Activated effector memory CD4-positive, alpha-beta T cell treated with anti-CD3 and anti-CD28 coated beads, Interleukin-2, amount 50 U/mL, for 16 hours (primary cell): ENCODE results near the gene ZC3H12C.
A peak's percentile ranks its signal among the peaks of the same experiment; 100 is the strongest.

ENCODE experiments used
- DNase-seq: peaks from one replicate; pipeline ENCODE4 v3.0.0-alpha.2; 2020

The ZC3H12C gene

DNA sequence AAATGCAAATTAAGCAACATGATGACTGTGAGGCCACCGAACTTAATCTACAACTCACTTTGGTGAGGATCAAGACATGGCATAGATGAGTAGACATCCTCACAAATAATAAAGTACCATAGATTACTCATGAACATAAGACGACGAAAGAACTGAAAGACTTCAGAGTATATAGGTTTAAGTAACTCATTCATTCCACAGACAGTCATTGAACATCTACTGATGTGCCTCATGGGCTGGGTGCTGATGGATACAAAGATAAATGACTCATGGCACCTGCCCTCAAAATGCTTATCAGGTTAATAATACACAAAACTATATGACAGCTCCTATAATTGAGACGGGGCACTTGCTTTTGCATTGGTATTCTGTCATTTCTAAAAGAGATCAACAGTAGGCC lies 63.3 kb downstream of the ZC3H12C start:
- DNase-seq = no peak

DNA sequence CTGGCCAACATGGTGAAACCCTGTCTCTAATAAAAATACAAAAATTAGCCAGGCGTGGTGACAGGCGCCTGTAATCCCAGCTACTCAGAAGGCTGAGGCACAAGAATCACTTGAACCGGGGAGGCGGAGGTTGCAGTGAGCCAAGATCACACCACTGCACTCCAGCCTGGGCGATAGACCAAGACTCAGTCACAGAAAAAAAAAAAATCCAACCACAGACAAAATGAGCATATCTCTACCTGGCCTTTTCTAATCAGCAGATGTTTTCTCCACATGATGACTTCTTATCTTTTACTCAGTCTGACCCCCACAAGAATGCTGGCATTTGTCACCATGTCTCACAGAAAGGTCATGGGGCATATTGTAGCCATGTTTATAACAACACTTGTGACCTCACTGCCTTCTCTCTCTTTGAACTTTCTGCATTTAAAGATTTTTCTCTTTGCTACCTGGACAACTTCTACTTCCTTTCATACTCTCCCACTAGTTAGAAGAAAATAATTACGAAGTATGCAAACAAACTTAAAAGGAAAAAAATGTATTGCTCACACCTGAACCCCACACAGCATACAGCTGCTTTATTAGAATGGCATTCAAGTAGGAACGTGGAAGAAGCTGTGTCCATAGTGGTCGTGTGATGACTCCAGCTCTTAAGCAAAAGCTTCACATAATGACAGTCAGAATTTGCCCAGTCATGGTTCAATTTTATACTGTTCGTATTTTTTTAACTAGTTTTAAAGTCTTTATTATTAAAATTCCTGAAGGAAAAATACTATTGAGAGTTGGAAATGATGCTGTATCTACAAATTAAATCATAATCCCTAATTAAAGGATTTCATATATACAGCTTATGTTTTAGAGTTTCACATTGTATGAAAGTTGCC lies 65.4 kb downstream of the ZC3H12C start:
- DNase-seq = no peak

DNA sequence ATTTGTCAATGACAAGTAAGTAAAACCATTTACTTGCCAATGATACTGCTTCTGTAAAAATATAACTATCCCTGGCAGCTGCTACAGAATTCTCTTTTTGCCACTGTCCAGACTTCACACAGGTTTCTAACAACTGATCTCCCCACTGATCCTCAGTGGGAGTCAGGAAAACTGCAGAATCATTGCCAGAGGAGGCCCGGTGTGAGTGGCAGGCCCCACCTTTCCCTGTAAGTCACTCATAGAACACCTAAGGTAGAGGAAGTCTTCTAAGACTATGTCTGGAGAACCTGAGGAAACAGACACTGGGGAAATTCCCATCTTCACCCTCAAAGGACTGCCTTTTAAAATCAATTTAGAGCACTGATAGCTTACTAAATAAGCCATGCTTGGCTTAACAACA lies 66.3 kb downstream of the ZC3H12C start:
- no peak for DNase-seq

DNA sequence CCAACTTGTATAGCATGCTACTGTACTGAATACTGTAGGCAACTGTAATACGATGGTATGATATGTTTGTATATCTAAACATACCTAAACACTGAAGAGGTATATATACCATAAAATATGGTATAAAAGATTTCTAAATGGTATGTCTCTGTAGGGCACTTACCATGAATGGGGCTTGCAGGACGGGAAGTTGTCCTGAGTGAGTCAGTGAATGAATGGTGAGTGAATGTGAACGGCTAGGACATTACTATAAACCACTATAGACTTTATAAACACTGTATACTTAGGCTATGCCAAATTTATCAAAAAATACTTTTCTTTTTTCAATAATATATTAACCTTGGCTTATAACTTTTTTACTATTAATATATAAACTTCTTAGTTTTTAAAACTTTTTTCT lies 66.8 kb downstream of the ZC3H12C start:
- DNase-seq = no peak

DNA sequence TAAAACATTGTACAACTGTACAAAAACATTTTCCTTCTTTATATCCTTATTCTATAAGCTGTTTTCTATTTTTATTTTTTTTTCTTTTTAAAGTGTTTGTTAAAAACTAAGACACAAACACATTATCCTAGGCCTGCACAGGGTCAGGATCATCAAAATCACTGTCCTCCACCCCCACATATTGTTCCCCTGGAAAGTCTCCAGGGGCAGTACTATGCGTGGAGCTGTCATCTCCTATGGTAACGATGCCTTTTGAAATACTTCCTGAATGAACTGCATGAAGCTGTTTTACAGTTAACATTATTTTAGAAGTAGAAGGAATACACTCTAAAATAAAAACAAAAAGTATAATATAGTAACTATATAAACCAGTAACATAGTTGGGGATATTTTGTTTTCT lies 67.2 kb downstream of the ZC3H12C start:
- no peak for DNase-seq

DNA sequence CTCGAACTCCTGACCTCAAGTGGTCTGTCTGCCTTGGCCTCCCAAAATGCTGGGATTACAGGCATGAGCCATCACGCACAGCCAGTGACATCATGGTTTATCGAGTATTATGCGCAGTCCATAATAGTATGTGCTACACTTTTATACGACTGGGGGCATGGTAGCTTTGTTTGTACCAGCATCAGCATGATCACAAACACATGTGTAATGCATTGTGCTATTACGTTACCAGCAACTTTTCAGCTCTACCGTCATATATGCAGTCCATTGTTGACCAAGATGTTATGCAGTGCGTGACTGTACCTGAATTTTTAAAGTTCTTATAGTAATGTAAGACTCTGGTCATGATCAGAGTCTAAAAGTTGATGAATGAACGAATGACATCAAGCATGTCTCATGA lies 67.9 kb downstream of the ZC3H12C start:
- no peak for DNase-seq

DNA sequence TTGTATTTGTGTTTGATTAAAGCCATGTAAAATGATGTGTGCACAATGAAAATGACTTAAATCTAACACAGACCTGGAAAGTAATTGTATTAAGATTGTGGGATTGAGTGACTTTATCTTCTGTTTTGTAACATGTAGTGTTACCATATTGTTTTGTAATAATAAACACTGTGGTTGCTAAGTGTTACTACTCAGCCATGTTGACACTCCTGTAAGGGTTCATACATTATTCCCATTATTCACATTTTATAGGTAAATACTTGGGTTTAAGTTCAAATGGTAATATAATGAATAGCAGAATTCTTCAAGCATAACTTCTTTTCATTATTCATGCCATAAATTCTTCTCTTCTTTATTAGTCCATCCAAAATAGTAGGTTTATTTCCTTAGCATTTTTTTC lies 69.0 kb downstream of the ZC3H12C start:
- DNase-seq = no peak

DNA sequence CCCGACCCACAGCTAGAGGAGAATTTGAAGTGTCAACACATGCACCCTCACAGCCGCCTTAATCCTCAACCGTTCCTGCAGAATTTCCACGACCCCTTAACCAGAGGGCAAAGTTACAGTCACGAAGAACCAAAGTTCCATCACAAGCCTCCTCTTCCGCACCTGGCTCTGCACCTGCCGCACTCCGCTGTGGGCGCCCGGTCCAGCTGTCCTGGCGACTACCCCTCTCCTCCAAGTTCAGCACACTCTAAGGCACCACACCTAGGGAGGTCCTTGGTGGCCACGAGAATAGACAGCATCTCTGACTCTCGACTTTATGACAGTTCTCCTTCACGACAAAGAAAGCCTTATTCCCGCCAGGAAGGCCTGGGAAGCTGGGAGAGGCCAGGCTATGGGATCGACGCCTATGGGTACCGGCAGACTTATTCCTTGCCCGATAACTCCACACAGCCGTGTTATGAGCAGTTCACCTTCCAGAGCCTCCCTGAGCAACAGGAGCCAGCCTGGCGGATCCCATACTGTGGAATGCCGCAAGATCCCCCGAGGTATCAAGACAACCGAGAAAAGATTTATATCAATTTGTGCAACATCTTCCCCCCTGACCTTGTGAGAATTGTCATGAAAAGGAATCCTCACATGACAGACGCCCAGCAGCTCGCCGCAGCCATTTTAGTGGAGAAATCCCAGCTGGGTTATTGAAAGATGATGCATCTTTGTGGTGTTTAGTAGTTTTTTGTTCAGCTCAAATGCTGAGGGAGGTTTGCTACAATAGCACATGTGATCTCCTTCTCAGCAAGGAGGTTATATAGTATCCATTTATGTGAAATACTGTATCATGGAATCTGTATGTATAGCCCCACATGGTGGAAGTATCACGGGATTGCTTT lies 72.1 kb downstream of the ZC3H12C start:
- DNase-seq = no peak

DNA sequence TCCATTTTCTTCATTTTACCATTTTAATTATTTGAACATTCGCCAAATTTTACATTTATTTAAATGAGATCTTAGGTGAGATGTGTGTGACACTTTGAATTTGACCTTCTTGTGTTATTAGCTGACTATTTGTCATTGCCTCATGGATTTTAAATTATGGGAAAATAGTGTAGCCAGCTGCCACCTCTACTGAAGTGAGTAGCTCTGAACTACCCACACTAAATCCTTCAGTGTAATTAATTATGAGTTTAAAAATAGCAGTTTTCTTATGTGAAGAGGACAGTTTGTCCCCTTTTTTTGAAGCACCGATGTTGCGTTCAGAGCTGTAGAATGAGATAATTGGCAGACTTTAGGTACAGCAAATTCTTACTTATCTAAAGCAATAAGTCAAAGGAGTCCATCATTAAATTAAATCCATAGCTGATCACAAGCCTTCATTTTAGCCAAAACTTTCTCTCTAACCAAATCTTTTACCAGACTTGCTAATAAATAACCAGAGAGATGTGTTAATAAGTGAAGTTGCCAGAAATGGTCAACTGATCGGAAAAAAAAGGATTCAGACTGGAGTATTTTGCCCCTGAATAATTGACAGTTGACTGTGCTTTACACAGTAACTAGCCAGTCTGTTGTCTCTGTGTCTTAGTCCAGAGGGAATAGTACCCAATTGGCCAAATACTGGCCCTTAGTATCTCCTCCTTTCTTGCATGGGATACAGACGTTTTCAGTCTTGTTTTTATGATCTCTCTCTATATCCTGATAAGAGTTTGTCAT lies 75.0 kb downstream of the ZC3H12C start:
- no peak for DNase-seq

DNA sequence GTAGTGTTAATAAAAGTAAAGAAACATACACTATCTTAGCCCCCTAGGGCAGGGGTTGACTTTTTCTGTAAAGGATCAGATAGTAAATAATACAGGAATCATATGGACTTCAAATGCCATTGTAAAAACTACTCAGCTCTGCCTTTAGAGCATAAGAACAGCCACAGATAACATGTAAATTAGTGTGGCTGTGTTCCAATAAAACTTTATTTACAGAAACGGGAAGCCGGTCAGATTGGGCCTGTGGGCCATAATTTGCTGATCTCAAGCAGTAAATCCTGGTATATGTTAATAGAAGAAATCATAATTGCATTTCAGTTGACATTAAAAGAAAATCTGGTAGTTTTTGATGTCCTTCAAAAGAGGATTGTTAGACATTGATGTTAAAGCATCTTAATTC lies 76.5 kb downstream of the ZC3H12C start:
- DNase-seq = no peak

DNA sequence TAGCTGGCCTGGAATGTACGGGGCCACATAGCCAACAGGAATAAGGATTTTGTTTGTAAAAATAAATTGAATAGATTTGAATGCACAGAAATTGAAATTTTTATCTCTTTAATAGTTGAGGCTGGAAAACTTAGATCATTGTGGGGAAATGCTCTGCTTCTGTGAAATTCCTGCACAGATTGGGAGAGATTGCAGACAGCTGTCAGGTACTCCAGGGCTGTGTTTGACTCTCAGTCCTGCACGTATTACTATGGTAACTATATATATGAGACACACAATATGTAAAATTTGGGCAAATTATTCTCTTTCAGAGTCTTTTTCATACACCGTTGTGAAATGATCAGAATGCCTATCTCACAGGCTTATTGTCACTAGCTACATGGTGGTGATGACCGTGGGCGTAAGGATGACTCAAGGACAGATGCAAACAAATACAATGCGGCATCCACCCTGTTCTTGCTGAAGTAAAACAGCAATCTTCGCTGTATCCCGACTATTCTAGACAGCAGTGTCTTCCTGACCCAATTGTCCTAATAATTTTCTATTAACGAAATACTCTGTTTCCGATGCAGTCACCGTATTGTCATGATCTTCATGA lies 79.4 kb downstream of the ZC3H12C start:
- no peak for DNase-seq

DNA sequence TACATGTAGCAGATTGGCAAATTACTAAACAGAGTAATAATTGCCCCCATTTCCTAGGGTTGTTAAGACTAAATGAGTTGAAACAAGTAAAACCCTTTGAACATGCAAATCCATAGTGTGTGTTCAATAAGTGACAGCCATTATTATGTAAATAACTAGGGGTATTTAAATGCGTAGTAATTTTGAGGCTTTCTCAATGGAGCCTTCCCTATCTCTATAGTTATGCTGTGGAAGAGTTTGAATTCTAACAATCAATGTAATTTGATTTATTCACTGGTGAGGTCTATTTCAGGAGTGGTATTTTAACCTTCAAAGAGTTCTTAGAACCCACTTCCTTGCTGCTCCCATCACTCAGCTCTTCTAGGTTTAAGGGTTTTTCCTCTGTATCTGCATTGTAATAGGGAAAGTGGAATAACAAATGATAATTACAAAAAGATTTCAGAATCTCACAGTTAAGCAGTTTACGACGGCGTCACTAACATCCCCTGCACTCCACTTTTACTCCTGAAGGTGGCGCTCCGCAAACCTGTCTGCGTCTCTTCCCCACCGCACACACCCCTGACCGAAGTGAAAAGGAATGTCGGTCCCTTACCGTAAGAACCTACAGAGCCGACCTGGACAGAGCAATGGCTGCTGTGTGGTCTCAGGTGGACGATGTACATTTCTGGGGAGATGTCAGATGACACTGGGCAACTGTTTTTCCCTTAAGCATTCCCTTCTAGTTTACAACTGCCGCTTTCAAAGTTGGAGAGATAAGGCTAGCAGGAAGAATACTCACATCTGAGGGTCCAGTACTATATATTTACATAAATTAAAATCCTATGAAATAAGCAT lies 80.8 kb downstream of the ZC3H12C start:
- peak; percentile 84 for DNase-seq

DNA sequence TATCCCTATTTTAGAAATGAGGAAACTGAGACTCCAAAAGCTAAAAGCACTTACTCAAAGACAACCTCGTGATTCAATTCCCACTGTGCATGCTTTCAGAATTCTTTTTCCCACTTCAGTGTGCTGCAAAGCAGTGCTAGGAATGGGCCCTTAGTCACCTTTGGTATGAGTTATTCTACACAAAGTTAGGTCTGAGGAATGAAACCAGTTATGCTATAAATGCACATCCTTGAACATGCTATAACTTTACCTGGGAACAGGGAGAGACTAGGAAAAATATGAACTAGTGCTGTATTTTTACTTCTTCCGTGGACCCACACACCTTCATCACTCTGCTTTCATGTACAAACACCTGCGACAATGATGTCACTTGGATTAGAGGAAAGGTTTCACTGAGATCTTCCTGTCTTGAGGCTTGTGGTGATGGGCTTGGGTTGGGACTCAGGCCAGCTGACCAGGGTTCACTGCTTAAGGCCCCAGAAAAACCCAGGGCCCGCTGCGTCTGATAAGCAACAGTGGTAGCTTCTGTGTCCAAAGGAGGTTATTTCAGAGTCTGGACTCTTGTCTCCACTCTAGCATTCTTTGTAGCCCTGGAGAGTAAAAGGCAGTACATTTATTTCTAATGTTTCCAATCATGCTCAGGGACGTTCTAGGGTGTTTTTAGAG lies 81.6 kb downstream of the ZC3H12C start:
- DNase-seq = no peak

DNA sequence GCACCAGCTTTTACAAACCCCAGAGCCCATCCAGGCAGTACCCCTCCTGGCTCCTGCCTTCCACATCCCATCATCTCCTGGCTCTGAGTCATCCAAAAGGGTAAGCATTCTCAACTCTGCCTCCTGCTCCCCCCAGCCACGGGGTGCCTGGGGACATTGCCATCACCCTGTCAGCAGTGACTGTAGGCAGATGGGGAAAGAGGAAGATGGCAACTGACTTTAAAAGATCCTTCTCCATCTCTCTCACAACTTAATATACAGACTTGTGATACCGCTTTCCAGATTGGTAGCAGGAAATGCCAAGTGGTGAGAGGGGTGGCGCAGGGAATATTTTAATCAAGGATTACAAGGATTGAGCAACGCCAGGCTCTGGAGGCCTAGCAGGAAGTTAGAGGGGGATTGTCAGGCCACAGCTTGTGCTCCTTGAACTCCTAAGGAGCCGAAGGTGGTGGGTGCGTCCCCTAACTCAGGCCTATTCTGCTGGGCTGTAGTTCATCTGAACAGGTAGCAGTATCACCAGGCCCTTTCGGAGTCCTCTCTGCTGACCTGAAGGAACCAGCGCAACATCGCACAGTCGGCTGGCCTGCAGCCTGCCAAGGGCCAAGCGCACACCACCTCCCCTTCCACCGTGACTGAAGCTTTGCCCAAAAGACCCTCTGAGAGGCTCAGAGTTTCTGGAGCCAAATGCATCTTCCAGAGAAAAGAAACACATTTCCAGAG lies 83.3 kb downstream of the ZC3H12C start:
- DNase-seq = no peak

DNA sequence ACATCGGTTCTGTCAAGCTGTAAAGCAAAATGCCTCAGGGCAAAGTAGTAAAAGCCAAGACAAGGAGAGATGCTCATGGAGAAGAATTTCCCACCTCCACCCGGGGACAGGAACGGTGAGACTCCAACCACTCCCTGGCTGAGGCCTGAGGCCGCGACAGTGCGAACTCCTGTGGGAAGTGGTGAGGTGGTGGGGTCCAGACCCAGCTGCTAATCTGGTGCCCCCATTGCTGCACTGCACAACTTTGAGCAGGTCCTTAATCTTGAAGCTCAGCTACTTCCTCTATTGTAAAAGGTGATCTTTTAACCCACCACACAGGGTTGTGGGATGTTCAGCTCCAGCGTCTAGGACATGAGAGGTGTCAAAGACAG lies 83.9 kb downstream of the ZC3H12C start:
- DNase-seq = no peak

DNA sequence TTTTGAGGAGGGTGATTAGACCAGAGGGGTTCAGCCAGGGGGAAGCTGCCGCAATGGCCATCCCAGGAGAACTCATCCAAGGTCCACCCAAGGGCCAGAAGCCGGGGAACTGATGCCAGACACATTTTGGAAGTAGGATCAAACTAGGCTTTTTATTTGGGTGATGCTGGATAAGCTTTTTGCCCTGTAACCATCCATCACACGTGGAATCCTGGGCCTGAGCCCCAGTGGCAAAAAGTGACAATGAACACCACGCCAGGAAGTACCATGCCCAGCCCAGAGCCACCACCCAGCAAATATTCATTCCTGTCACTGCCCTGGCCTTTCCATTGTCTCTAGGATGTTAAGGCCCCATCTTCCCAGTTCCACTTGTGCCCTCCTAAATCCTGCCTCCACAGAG lies 85.9 kb downstream of the ZC3H12C start:
- no peak for DNase-seq

DNA sequence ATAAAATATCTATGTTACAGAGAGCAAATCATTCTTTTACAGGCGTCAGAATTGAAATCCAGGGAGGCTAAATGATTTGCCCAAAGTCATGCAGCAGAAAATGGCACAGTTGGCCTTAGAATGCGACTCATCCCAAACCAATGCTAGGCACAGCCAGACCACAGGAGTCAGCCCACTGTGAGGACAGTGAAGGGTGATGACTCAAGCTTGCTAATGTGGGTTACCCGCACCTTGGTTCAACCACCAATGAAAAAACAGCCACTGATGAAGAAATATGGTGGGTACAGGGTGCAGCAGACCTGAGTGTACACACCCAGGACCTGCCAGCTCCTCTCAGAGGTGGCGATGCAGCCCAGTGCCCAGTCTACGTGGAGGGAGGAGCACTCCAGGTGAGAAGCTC lies 89.7 kb downstream of the ZC3H12C start:
- DNase-seq = no peak

DNA sequence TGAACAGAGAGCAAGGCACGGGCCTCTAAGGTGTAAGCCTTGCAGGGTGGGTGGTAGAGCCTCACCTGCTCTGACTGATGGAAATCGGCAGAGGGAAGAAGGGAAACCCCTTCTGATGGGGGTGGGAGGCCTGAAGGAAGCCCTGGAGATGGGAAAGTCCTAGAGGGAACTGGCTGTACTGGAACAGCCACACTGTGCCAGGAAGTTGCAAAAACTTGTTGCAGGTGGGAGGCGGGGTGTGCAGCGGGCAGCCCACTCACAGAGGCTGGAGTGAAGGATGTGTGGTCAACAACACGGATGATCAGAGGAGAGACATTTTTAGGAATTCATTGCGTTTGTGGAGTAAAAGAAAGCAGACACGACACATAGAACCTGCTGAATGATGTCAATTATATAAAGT lies 91.3 kb downstream of the ZC3H12C start:
- DNase-seq = no peak

DNA sequence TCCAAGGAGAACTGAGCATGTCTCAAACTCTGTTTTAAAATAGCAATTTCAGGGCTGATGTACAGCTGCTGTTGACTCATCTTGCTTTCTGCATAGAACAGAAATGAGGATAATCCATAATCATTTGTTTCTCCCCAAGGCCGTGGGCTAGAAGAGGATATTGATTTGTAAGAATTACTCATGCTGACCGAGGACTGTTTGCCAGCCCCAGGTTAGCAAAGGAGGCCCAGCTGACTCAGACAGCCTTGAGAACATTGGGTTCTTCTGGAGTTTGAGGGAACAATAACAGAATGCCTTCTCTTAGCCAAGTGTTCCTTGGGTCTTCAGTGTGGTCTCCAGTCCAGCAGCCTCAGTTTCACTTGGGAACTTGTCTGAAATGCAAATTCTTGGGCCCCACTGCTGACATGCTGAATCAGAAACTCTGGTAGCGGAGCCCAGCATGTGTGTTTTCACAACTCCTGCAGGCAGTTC lies 92.0 kb downstream of the ZC3H12C start:
- no peak for DNase-seq

DNA sequence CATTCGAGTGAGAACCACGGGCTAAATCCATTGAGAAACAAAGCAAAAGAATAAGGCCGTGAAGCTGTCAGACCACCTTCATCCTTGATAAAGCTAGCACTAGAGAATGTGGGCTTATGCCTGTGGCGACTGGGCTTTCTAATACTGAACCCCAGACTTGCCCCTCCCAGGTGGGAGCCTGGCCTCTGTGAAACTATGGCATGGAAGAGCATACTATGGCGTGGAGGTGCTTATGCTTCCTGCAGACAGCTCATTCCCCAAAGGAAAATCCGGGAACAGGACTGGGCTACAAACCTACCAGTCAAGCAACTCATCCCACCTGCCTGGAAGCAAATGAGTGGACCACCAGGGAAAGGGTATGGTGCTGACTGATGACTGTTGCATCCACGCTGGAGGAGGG lies 92.4 kb downstream of the ZC3H12C start:
- DNase-seq = no peak

DNA sequence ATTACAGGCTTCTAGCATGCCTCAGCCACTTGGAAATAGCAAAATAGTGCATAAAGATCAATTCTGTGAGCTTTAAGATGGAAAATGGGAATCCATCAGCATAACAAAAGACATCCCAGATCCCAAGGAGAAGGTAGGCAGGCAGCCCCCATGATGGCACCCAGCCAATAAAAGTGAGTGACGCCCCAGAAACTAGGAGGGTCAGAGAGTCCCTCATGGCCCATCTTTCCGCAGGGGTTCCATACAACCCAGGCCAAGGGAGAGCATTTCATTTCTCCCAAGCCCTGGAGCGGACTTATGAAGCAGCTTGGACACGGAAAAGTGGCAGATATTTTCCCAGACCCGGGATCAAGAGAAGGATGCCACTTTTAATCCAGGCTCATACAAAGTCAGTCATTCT lies 93.3 kb downstream of the ZC3H12C start:
- no peak for DNase-seq
